ENCODE results near the gene ETV6. TPM values are rescaled to one million over a fixed set of nuclear protein-coding genes. Genes with fewer than 3 reads are reported as not detected.

Gene ETV6
- total and polyA plus RNA-seq, 3 donors from 2014 or later = 7.8 to 20.9 (median 16.3) TPM

- WGBS, 2 donors = 57 to 69% methylated on average over 8 of the region's 8 CpGs
- intact Hi-C loops (cut with DNase I; ENCODE audit: low total_unique reads) = no loop called here
- TF ChIP-seq CTCF (IDR thresholded peaks at IDR 0.05) (no peak), POLR2A (IDR thresholded peaks at IDR 0.05) (no peak)
- Histone ChIP-seq H3K4me3 (no peak overlapping the region), H3K36me3 (ENCODE audit: low read depth, missing control alignments) (no peaks in the 10 kb centered on the region), H3K9me3 (no peaks in the 10 kb centered on the region), H3K4me1 (peaks cover 67% of the 10 kb centered on the region), H3K27ac (peak overlapping the region; percentile 69 to 88), H3K27me3 (no peaks in the 10 kb centered on the region)
- DNase-seq = no peak
These were observed 189.7 kb downstream of the ETV6 start for GRCh38 chr12:11839091-11839641.

GRCh38 chr12:11840366-11840765 is 190.9 kb downstream of the ETV6 start:
- Histone ChIP-seq H3K4me1 (peaks cover 55% of the 10 kb centered on the region), H3K4me3 (no peak overlapping the region), H3K9me3 (no peaks in the 10 kb centered on the region), H3K27ac (peak overlapping the region in 1 of 2 donors; percentile 88), H3K27me3 (no peaks in the 10 kb centered on the region), H3K36me3 (ENCODE audit: low read depth, missing control alignments) (no peaks in the 10 kb centered on the region)
- TF ChIP-seq POLR2A (IDR thresholded peaks at IDR 0.05) (no peak), CTCF (IDR thresholded peaks at IDR 0.05) (no peak)
- 53 to 61% methylated on average over 8 of the region's 8 CpGs for WGBS, 2 donors
- DNase-seq = peak; percentile 2
- intact Hi-C loops (cut with DNase I; ENCODE audit: low total_unique reads) = no loop called here

DNA sequence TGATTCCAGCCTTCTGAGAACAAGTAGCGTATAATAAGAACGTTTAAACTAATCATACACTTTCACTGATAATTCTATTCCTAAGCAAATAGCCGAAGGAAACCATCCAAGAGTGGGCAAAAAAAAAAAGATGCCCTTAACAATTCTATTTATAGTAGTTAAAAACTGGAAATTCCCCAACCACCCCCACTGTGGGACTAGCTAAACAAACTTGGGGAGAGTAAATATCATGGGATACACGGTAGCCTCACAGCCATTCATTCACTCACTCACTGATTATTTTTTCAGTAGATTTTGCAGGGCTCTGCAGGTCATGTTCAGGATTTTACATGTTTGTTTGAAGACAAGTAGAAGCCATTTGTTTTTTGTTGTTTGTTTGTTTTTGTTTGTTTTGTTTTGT is 197.0 kb downstream of the ETV6 start:
- no peak for DNase-seq
- H3K4me1 ChIP-seq = peaks cover 9% of the 10 kb centered on the region
- intact Hi-C loops (cut with DNase I; ENCODE audit: low total_unique reads) = no loop called here
- H3K4me3 ChIP-seq = no peak overlapping the region
- whole genome bisulfite sequencing, 2 donors = 61 to 64% methylated on average over 4 of the region's 4 CpGs
- H3K27ac ChIP-seq = no peak overlapping the region
- H3K27me3 ChIP-seq = no peaks in the 10 kb centered on the region
- H3K9me3 ChIP-seq = no peaks in the 10 kb centered on the region
- H3K36me3 ChIP-seq (ENCODE audit: low read depth, missing control alignments) = no peaks in the 10 kb centered on the region
- no peak for TF ChIP-seq POLR2A (IDR thresholded peaks at IDR 0.05)
- no peak for TF ChIP-seq CTCF (IDR thresholded peaks at IDR 0.05)

DNA sequence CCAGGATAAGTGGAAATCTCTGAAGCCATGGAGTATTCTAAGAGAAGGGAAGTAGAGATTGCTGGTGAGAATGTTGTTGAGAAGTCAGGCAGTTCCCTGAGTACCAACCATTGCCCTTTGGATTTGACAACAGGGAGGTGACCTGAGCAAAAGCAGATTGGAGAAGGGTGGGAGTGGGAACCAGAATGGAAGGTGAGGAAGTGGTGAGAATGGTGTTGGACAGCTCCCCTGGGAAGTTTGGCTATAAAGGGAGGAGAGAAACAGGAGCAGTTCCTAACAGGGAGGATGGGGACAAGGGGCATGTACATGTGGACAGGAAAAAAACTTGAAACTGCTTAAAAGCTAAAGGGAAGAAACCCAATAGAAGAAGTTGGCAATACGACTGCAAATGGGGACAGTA is 198.1 kb downstream of the ETV6 start:
- no peaks in the 10 kb centered on the region for H3K9me3 ChIP-seq
- TF ChIP-seq POLR2A (IDR thresholded peaks at IDR 0.05) (no peak), CTCF (IDR thresholded peaks at IDR 0.05) (no peak)
- no peaks in the 10 kb centered on the region for H3K36me3 ChIP-seq (ENCODE audit: low read depth, missing control alignments)
- H3K27ac ChIP-seq = no peak overlapping the region
- intact Hi-C loops (cut with DNase I; ENCODE audit: low total_unique reads) = no loop called here
- H3K27me3 ChIP-seq = no peaks in the 10 kb centered on the region
- peaks cover 13% of the 10 kb centered on the region for H3K4me1 ChIP-seq
- no peak for DNase-seq
- 83 to 91% methylated on average over 1 of the region's 1 CpG for WGBS, 2 donors
- H3K4me3 ChIP-seq = no peak overlapping the region

Data from testis (tissue), 3 donors.